ENCODE measurements around the gene RAB3A.

The RAB3A gene

DNA sequence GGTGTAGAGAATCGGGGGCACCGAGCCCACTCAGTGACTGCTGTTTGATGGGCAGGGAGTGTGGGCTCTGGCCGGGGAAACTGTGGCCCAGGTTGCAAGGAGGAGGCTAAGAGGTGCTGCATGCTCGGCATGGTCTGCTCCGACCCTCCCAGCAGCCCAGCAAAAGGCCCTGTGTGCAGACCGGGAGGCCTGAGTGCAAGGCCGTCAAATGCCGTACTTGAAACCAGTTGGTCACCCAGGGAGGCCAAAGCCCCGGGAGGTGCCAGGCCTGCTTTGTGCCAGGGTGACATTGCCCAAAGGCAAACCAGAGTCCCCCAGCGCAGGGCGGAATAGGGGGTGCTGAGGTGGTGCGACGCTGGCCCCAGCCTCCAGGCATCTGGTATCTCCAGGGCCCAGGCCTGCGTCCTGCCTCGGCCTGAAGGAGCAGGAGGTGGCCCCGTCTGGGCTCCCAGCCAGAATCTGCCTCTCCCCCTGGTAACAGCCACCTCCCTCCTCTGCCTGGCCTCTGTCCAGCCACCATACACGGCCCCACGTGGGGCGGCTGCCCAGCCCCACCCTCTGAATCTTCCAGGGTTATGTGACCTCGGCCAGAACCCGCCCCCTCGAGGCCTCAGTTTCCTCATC, 46.9 kb downstream of the RAB3A start (continued):
- TF ChIP-seq, protein P1, sequence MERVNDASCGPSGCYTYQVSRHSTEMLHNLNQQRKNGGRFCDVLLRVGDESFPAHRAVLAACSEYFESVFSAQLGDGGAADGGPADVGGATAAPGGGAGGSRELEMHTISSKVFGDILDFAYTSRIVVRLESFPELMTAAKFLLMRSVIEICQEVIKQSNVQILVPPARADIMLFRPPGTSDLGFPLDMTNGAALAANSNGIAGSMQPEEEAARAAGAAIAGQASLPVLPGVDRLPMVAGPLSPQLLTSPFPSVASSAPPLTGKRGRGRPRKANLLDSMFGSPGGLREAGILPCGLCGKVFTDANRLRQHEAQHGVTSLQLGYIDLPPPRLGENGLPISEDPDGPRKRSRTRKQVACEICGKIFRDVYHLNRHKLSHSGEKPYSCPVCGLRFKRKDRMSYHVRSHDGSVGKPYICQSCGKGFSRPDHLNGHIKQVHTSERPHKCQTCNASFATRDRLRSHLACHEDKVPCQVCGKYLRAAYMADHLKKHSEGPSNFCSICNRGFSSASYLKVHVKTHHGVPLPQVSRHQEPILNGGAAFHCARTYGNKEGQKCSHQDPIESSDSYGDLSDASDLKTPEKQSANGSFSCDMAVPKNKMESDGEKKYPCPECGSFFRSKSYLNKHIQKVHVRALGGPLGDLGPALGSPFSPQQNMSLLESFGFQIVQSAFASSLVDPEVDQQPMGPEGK (tag by site-specific recombination; IDR thresholded peaks at IDR 0.05) = peak; percentile 96
- TF ChIP-seq, protein P2, sequence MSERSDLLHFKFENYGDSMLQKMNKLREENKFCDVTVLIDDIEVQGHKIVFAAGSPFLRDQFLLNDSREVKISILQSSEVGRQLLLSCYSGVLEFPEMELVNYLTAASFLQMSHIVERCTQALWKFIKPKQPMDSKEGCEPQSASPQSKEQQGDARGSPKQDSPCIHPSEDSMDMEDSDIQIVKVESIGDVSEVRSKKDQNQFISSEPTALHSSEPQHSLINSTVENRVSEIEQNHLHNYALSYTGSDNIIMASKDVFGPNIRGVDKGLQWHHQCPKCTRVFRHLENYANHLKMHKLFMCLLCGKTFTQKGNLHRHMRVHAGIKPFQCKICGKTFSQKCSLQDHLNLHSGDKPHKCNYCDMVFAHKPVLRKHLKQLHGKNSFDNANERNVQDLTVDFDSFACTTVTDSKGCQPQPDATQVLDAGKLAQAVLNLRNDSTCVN (tag by site-specific recombination; optimal IDR thresholded peaks at IDR 0.05) = peak; percentile 26
- no peak for TF ChIP-seq ZFP3 (tag by site-specific recombination; IDR thresholded peaks at IDR 0.05; ENCODE audit: low read depth)
- TF ChIP-seq KLF9 (tag by site-specific recombination; IDR thresholded peaks at IDR 0.05; ENCODE audit: low read depth) = peak; percentile 84
- peak; percentile 88 for TF ChIP-seq GLIS2 (tag by site-specific recombination; IDR thresholded peaks at IDR 0.05)
- peak; percentile 35; the same call in 1 of the 2 replicates for TF ChIP-seq ZIC2 (tag by site-specific recombination; IDR thresholded peaks at IDR 0.05)

DNA sequence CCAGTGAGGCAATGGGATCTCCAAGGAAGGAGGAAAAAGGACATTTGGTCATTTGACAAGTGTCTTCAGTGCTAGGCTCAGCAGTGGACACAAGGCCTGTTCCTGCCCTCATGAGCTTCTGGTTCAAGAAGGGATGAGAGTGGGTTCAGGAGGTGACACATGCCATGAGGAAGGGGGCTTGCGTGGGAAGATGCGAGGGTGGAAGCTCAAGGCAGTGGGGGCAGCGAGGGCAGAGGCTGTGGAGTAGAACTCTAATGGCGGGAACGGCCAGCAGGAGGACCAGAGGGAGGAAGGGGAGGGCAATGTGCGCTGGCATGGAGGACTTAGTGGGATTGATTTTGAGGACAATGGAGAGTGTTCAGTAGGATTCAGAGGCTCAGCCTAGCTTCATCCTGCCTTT, 47.6 kb downstream of the RAB3A start:
- H3K9me3 ChIP-seq (ENCODE audit: control insufficient read depth, insufficient read depth, low read depth, low read length) = no peaks in the 10 kb centered on the region
- H3K4me1 ChIP-seq (ENCODE audit: control insufficient read depth, insufficient read depth, low read length) = peaks cover 12% of the 10 kb centered on the region
- peak overlapping the region; percentile 85; the same call in 1 of the 2 replicates for H3K27ac ChIP-seq (ENCODE audit: extremely low read depth, low read depth, low read length)
- CTCF ChIA-PET = interaction anchor here (0.6 to 2.5 kb wide), 3 partner anchors 12 to 95 kb away, joined by 3 to 8 read pairs (median 3); no protein-coding TSS in a partner anchor
- POLR2A ChIA-PET = no interaction called here
- H3K4me3 ChIP-seq (ENCODE audit: low read depth, low read length) = no peak overlapping the region
- H3K36me3 ChIP-seq (ENCODE audit: control insufficient read depth in 2 of 2, insufficient read depth in 1 of 2, low read length in 2 of 2) = peaks cover 0 to 24% of the 10 kb centered on the region in 2 experiments; a peak in 2 of 3 replicates
- TF ChIP-seq SALL2 (tag by site-specific recombination; IDR thresholded peaks at IDR 0.05; ENCODE audit: borderline replicate concordance) (no peak), BCL11A (tag by site-specific recombination; IDR thresholded peaks at IDR 0.05; ENCODE audit: low read depth) (0 out of 2 replicates have a peak, but pooled peaks have one; percentile 29), ZNF510 (tag by site-specific recombination; IDR thresholded peaks at IDR 0.05; ENCODE audit: insufficient replicate concordance) (no peak), ZNF621 (tag by site-specific recombination; IDR thresholded peaks at IDR 0.05) (no peak), ZFP41 (tag by site-specific recombination; IDR thresholded peaks at IDR 0.05; ENCODE audit: borderline replicate concordance) (no peak), RBAK (tag by site-specific recombination; IDR thresholded peaks at IDR 0.05) (no peak), BCL11B (tag by site-specific recombination; IDR thresholded peaks at IDR 0.05; ENCODE audit: low read depth) (peak; percentile 71), KLF9 (tag by site-specific recombination; IDR thresholded peaks at IDR 0.05; ENCODE audit: low read depth) (no peak), ZFHX2 (tag by site-specific recombination; conservative IDR thresholded peaks at IDR 0.05) (peak; percentile 88), GFI1B (tag by site-specific recombination; IDR thresholded peaks at IDR 0.05) (no peak), ZNF624 (tag by site-specific recombination; IDR thresholded peaks at IDR 0.05) (no peak), EGR2 (tag by site-specific recombination; IDR thresholded peaks at IDR 0.05; ENCODE audit: low read depth) (peak; percentile 92), ZNF548 (tag by site-specific recombination; IDR thresholded peaks at IDR 0.05) (no peak)
- TF ChIP-seq, protein P3, sequence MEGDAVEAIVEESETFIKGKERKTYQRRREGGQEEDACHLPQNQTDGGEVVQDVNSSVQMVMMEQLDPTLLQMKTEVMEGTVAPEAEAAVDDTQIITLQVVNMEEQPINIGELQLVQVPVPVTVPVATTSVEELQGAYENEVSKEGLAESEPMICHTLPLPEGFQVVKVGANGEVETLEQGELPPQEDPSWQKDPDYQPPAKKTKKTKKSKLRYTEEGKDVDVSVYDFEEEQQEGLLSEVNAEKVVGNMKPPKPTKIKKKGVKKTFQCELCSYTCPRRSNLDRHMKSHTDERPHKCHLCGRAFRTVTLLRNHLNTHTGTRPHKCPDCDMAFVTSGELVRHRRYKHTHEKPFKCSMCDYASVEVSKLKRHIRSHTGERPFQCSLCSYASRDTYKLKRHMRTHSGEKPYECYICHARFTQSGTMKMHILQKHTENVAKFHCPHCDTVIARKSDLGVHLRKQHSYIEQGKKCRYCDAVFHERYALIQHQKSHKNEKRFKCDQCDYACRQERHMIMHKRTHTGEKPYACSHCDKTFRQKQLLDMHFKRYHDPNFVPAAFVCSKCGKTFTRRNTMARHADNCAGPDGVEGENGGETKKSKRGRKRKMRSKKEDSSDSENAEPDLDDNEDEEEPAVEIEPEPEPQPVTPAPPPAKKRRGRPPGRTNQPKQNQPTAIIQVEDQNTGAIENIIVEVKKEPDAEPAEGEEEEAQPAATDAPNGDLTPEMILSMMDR (tag by site-specific recombination; IDR thresholded peaks at IDR 0.05) = 0 out of 2 replicates have a peak, but pooled peaks have one; percentile 30
- TF ChIP-seq, protein P4, sequence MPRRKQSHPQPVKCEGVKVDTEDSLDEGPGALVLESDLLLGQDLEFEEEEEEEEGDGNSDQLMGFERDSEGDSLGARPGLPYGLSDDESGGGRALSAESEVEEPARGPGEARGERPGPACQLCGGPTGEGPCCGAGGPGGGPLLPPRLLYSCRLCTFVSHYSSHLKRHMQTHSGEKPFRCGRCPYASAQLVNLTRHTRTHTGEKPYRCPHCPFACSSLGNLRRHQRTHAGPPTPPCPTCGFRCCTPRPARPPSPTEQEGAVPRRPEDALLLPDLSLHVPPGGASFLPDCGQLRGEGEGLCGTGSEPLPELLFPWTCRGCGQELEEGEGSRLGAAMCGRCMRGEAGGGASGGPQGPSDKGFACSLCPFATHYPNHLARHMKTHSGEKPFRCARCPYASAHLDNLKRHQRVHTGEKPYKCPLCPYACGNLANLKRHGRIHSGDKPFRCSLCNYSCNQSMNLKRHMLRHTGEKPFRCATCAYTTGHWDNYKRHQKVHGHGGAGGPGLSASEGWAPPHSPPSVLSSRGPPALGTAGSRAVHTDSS (tag by site-specific recombination; IDR thresholded peaks at IDR 0.05) = no peak
- TF ChIP-seq, protein P5, sequence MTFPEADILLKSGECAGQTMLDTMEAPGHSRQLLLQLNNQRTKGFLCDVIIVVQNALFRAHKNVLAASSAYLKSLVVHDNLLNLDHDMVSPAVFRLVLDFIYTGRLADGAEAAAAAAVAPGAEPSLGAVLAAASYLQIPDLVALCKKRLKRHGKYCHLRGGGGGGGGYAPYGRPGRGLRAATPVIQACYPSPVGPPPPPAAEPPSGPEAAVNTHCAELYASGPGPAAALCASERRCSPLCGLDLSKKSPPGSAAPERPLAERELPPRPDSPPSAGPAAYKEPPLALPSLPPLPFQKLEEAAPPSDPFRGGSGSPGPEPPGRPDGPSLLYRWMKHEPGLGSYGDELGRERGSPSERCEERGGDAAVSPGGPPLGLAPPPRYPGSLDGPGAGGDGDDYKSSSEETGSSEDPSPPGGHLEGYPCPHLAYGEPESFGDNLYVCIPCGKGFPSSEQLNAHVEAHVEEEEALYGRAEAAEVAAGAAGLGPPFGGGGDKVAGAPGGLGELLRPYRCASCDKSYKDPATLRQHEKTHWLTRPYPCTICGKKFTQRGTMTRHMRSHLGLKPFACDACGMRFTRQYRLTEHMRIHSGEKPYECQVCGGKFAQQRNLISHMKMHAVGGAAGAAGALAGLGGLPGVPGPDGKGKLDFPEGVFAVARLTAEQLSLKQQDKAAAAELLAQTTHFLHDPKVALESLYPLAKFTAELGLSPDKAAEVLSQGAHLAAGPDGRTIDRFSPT (tag by site-specific recombination; IDR thresholded peaks at IDR 0.05) = peak; percentile 29

Measured in HEK293 (cell line).